Adrenal gland (tissue), 5 donors: ENCODE measurements around the gene DYSF.

Source experiments
- POLR2A ChIP-seq, 2 donors: fragments of 450-650 bp; IDR thresholded peaks; one replicate each; pipeline ENCODE4 v1.6.1; 2017; ENCODE audit warnings: antibody characterized with exemption in 2 of 2, mild to moderate bottlenecking in 2 of 2, moderate library complexity in 1 of 2
- TF ChIP-seq, protein P1 (sequence below), 6 experiments: fragments of 450-650 bp in 4 of 6; fragments of 200-600 bp in 2 of 6; sonication (generic) in 1 of 6; IDR thresholded peaks; 1 replicate in 5 of 6; 2 replicates in 1 of 6; pipeline versions ENCODE4 v1.5.1 to v1.8.0; 2016 to 2021; ENCODE audit warnings: antibody characterized with exemption in 6 of 6, mild to moderate bottlenecking in 2 of 6, moderate library complexity in 1 of 6
- donor health status: DM: no; HTN: no; CAD: no.

- TF ChIP-seq POLR2A (IDR thresholded peaks at IDR 0.05): no peak
- TF ChIP-seq, protein P1, sequence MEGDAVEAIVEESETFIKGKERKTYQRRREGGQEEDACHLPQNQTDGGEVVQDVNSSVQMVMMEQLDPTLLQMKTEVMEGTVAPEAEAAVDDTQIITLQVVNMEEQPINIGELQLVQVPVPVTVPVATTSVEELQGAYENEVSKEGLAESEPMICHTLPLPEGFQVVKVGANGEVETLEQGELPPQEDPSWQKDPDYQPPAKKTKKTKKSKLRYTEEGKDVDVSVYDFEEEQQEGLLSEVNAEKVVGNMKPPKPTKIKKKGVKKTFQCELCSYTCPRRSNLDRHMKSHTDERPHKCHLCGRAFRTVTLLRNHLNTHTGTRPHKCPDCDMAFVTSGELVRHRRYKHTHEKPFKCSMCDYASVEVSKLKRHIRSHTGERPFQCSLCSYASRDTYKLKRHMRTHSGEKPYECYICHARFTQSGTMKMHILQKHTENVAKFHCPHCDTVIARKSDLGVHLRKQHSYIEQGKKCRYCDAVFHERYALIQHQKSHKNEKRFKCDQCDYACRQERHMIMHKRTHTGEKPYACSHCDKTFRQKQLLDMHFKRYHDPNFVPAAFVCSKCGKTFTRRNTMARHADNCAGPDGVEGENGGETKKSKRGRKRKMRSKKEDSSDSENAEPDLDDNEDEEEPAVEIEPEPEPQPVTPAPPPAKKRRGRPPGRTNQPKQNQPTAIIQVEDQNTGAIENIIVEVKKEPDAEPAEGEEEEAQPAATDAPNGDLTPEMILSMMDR (IDR thresholded peaks at IDR 0.05): no peak
Measured at GRCh38 chr2:71516253-71516888, 63.0 kb downstream of the DYSF start.
